Measurements from ENCODE around the gene IQCB1. TPM values are rescaled to one million over a fixed set of nuclear protein-coding genes. Genes with fewer than 3 reads are reported as not detected.

Gene IQCB1
- total RNA-seq, result 40.1 and 52.4 TPM in 2 replicates

- peaks cover 53% of the 10 kb centered on the region for H3K36me3 Mint-ChIP-seq (ENCODE audit: low read depth)
Observed at GRCh38 chr3:121834671-121835464, at the start of gene IQCB1, which contains the start of gene EAF2. TSS of gene IQCB1 (minus strand) at chr3:121835060. CDS start at chr3:121828960, 6,100 bp downstream. TSS of gene EAF2 (plus strand) at chr3:121835209. CDS start at chr3:121835286, 77 bp downstream.

GRCh38 chr3:121883507-121883906, 48.6 kb upstream of the IQCB1 start:
- H3K27ac Mint-ChIP-seq, result no peak overlapping the region
- peaks cover 12% of the 10 kb centered on the region for H3K4me1 Mint-ChIP-seq
- H3K9me3 Mint-ChIP-seq, result no peaks in the 10 kb centered on the region
- ChIA-PET CTCF (interaction anchor here (0.7 to 1.4 kb wide), 9 partner anchors 9 to 416 kb away, joined by 3 to 13 read pairs (median 3); no protein-coding TSS in a partner anchor), POLR2A (interaction anchor here (0.6 kb wide), 1 partner anchor 223 kb away, joined by 3 read pairs; the partner anchor contains the start of gene HCLS1)
- no peak for DNase-seq
- no peaks in the 10 kb centered on the region for H3K27me3 Mint-ChIP-seq
- peaks cover 43% of the 10 kb centered on the region for H3K36me3 Mint-ChIP-seq (ENCODE audit: low read depth)
- no peak for TF ChIP-seq CTCF (IDR thresholded peaks at IDR 0.05)
- intact Hi-C loops (cut with micrococcal nuclease), result loop anchor here (1.0 to 5.0 kb wide), 4 partner anchors 114 to 375 kb away; no protein-coding TSS in a partner anchor
- no peak overlapping the region for H3K4me3 Mint-ChIP-seq
- peak; percentile 42 for ATAC-seq (ENCODE audit: low read depth)

More at GRCh38 chr3:121834671-121835464, at the start of gene IQCB1, which contains the start of gene EAF2:
- ChIA-PET POLR2A (interaction anchor here (0.6 to 3.2 kb wide), 17 partner anchors 9 to 741 kb away, joined by 3 to 24 read pairs (median 5); partner anchors contain the start of genes CD86, GOLGB1, HCLS1 and WDR5B), CTCF (no interaction called here)
- DNase-seq (peak; percentile 93), ATAC-seq (ENCODE audit: low read depth) (peak; percentile 98)
- intact Hi-C loops (cut with micrococcal nuclease), result loop anchor here (1.0 to 2.0 kb wide), 10 partner anchors 9 to 581 kb away; partner anchors contain the start of genes FAM162A, GOLGB1, HCLS1 and WDR5B
- H3K27me3 Mint-ChIP-seq, result no peaks in the 10 kb centered on the region
- H3K4me1 Mint-ChIP-seq, result peaks cover 67% of the 10 kb centered on the region
- no peaks in the 10 kb centered on the region for H3K9me3 Mint-ChIP-seq
- TF ChIP-seq CTCF (IDR thresholded peaks at IDR 0.05), result no peak
- H3K27ac Mint-ChIP-seq, result peak within 1 kb of the TSS; percentile 95
- H3K4me3 Mint-ChIP-seq, result peak within 1 kb of the TSS; percentile 99

- H3K27ac Mint-ChIP-seq, result no peak overlapping the region
- H3K36me3 Mint-ChIP-seq (ENCODE audit: low read depth), result peaks cover 50% of the 10 kb centered on the region
- ChIA-PET CTCF (no interaction called here), POLR2A (no interaction called here)
- H3K27me3 Mint-ChIP-seq, result no peaks in the 10 kb centered on the region
- no peak overlapping the region for H3K4me3 Mint-ChIP-seq
- intact Hi-C loops (cut with micrococcal nuclease), result no loop called here
- no peak for DNase-seq
- no peak for ATAC-seq (ENCODE audit: low read depth)
- peaks cover 29% of the 10 kb centered on the region for H3K4me1 Mint-ChIP-seq
- no peak for TF ChIP-seq CTCF (IDR thresholded peaks at IDR 0.05)
- H3K9me3 Mint-ChIP-seq, result no peaks in the 10 kb centered on the region
Observed at GRCh38 chr3:121878411-121878810, 43.6 kb upstream of the IQCB1 start.

- peak; percentile 37 for ATAC-seq (ENCODE audit: low read depth)
- Mint-ChIP-seq H3K27me3 (no peaks in the 10 kb centered on the region), H3K4me1 (peaks cover 54% of the 10 kb centered on the region), H3K27ac (peak overlapping the region; percentile 60), H3K9me3 (no peaks in the 10 kb centered on the region), H3K36me3 (ENCODE audit: low read depth) (peaks cover 53% of the 10 kb centered on the region), H3K4me3 (no peak overlapping the region)
- no peak for TF ChIP-seq CTCF (IDR thresholded peaks at IDR 0.05)
- DNase-seq, result no peak
- intact Hi-C loops (cut with micrococcal nuclease), result loop anchor here (5.0 kb wide), 1 partner anchor 324 kb away; the partner anchor contains the start of gene POLQ
- CTCF ChIA-PET, result no interaction called here
- POLR2A ChIA-PET, result no interaction called here
Observed at GRCh38 chr3:121871430-121871829, 36.6 kb upstream of the IQCB1 start.

- no peak for ATAC-seq (ENCODE audit: low read depth)
- no peak for DNase-seq
- Mint-ChIP-seq H3K4me3 (no peak overlapping the region), H3K27ac (peak overlapping the region; percentile 51), H3K36me3 (ENCODE audit: low read depth) (peaks cover 55% of the 10 kb centered on the region), H3K27me3 (no peaks in the 10 kb centered on the region), H3K9me3 (no peaks in the 10 kb centered on the region), H3K4me1 (peaks cover 52% of the 10 kb centered on the region)
- TF ChIP-seq CTCF (IDR thresholded peaks at IDR 0.05), result no peak
- CTCF ChIA-PET, result no interaction called here
- intact Hi-C loops (cut with micrococcal nuclease), result loop anchor here (5.0 kb wide), 1 partner anchor 323 kb away; the partner anchor contains the start of gene POLQ
- POLR2A ChIA-PET, result interaction anchor here (1.0 kb wide), 1 partner anchor 61 kb away, joined by 3 read pairs; no protein-coding TSS in a partner anchor
Observed at GRCh38 chr3:121870717-121871116, 35.9 kb upstream of the IQCB1 start.

Measured in activated B cell treated with CpG ODN at 0.5 μM for 24 hours (primary cell).